SK-N-SH (cell line): Measurements from ENCODE around the gene NDUFA3. TPM values are rescaled to one million over a fixed set of nuclear protein-coding genes. Genes with fewer than 3 reads are reported as not detected.

Experiments
- CTCF ChIA-PET: fragments of 300-600, 350-600 bp; formaldehyde crosslinking; extraction: SDS; loops from one replicate; lab custom pipeline; 2021; lab: Yijun Ruan, JAX
- POLR2A ChIA-PET: fragments of 350-600 bp; sonication (Branson Sonifier 250); formaldehyde crosslinking; extraction: SDS; loops from one replicate; lab custom pipeline; 2020; ENCODE audit warnings: antibody characterized with exemption, inconsistent platforms; lab: Yijun Ruan, JAX
- DNase-seq: peaks from one replicate; pipeline ENCODE4 v3.0.0; 2012
- H2AFZ ChIP-seq: fragments of 200-600 bp; sonication (generic); 2 replicates; pipeline ENCODE4 v1.8.1; 2016; ENCODE audit warnings: antibody characterized with exemption, mild to moderate bottlenecking, low read depth
- H3F3A ChIP-seq: fragments of 200-600 bp; sonication (generic); replicated peaks from 2 replicates; pipeline ENCODE3; 2016; ENCODE audit warnings: antibody characterized with exemption, mild to moderate bottlenecking; ENCODE audit not compliant: insufficient read depth
- H3K27ac ChIP-seq, 2 experiments: fragments of 200-500 bp in 1 of 2; fragments of 200-600 bp in 1 of 2; sonication (Bioruptor generic) in 1 of 2; sonication (generic), shearing (Covaris generic) in 1 of 2; 2 replicates each; pipeline versions ENCODE4 v1.5.1 to v1.6.1; 2014 to 2016; ENCODE audit warnings: low read depth in 2 of 2, inconsistent platforms in 1 of 2, low read length in 1 of 2, mild to moderate bottlenecking in 1 of 2, mixed read lengths in 1 of 2
- H3K27me3 ChIP-seq: fragments of 200-600 bp; sonication (generic), shearing (Covaris generic); 2 replicates; pipeline ENCODE4 v1.6.1; 2016; ENCODE audit warnings: mixed run types; ENCODE audit not compliant: insufficient read depth
- H3K36me3 ChIP-seq, 2 experiments: fragments of 200-500 bp in 1 of 2; fragments of 200-600 bp in 1 of 2; sonication (Bioruptor generic) in 1 of 2; sonication (generic) in 1 of 2; replicated peaks in 1 of 2; 2 replicates each; pipeline versions ENCODE3 to v1.5.1; 2014 to 2016; ENCODE audit warnings: low read length in 1 of 2, mild to moderate bottlenecking in 1 of 2; ENCODE audit not compliant: insufficient read depth in 2 of 2, control insufficient read depth in 1 of 2
- H3K4me1 ChIP-seq, 2 experiments: fragments of 200-500 bp in 1 of 2; fragments of 200-600 bp in 1 of 2; sonication (Bioruptor generic) in 1 of 2; sonication (generic), shearing (Covaris generic) in 1 of 2; 2 replicates each; pipeline versions ENCODE4 v1.5.1 to v1.6.1; 2014 to 2016; ENCODE audit warnings: low read depth in 1 of 2, low read length in 1 of 2, mixed run types in 1 of 2; ENCODE audit not compliant: insufficient read depth in 2 of 2, control insufficient read depth in 1 of 2
- H3K4me2 ChIP-seq: fragments of 200-600 bp; sonication (generic), shearing (Covaris generic); 2 replicates; pipeline ENCODE4 v1.6.1; 2017; ENCODE audit warnings: mixed run types
- H3K4me3 ChIP-seq, 2 experiments: fragments of 200-500 bp in 1 of 2; fragments of 200-600 bp in 1 of 2; sonication (Bioruptor generic) in 1 of 2; sonication (generic), shearing (Covaris generic) in 1 of 2; 2 replicates each; pipeline versions ENCODE4 v1.5.1 to v1.8.1; 2014 to 2016; ENCODE audit warnings: low read depth in 2 of 2, inconsistent platforms in 1 of 2, low read length in 1 of 2, mild to moderate bottlenecking in 1 of 2, mixed read lengths in 1 of 2, moderate library complexity in 1 of 2
- H3K79me2 ChIP-seq: fragments of 200-600 bp; sonication (generic); 2 replicates; pipeline ENCODE4 v1.8.1; 2017; ENCODE audit warnings: mild to moderate bottlenecking; ENCODE audit not compliant: insufficient read depth
- H3K9ac ChIP-seq: fragments of 200-600 bp; sonication (generic); 2 replicates; pipeline ENCODE4 v1.6.1; 2017; ENCODE audit warnings: mixed run types
- H3K9me2 ChIP-seq: fragments of 200-600 bp; sonication (generic); 2 replicates; pipeline ENCODE4 v1.6.1; 2017; ENCODE audit warnings: mixed run types
- H3K9me3 ChIP-seq: fragments of 200-600 bp; sonication (generic); 2 replicates; pipeline ENCODE4 v1.6.1; 2017; ENCODE audit warnings: mixed run types, mild to moderate bottlenecking, moderate library complexity
- H4K20me1 ChIP-seq: fragments of 200-600 bp; sonication (generic); 2 replicates; pipeline ENCODE4 v1.6.1; 2017; ENCODE audit warnings: mild to moderate bottlenecking, mixed run types; ENCODE audit not compliant: insufficient read depth
- ELF1 ChIP-seq: IDR thresholded peaks from 2 replicates; pipeline ENCODE4 v1.4.0; 2012
- GATA2 ChIP-seq: sonication (generic); formaldehyde crosslinking; IDR thresholded peaks from 2 replicates; pipeline ENCODE4 v1.5.0; 2020; ENCODE audit warnings: mild to moderate bottlenecking, missing genetic modification reagents
- POLR2AphosphoS5 ChIP-seq: IDR thresholded peaks from 2 replicates; pipeline ENCODE4 v1.6.1; 2012; ENCODE audit warnings: low read depth, low read length
- RAD21 ChIP-seq: IDR thresholded peaks from 2 replicates; pipeline ENCODE4 v1.6.1; 2012; ENCODE audit warnings: mild to moderate bottlenecking, low read length
- TAF1 ChIP-seq: IDR thresholded peaks from 2 replicates; pipeline ENCODE4 v1.6.1; 2012; ENCODE audit warnings: low read depth, mild to moderate bottlenecking, low read length, moderate library complexity, borderline replicate concordance
- YY1 ChIP-seq: IDR thresholded peaks from 2 replicates; pipeline ENCODE4 v1.4.0; 2012; ENCODE audit warnings: low read depth, mild to moderate bottlenecking
- WGBS: methylation state at CpG from one replicate; pipeline ENCODE4 v1.1.6; 2017; ENCODE audit warnings: low lambda C conversion rate; 5-methylcytosine and 5-hydroxymethylcytosine counted together
- polyA plus RNA-seq, 3 experiments: library from polyadenylated mRNA; depleted of rRNA; stranded (reverse); fragments of >200 nt; gene quantifications; 2 replicates each; pipeline ENCODE4 v1.2.3, GENCODE V29; 2012
- TF ChIP-seq, protein P1 (sequence below): fragments of 200-600 bp; sonication (generic); IDR thresholded peaks from 2 replicates; pipeline ENCODE4 v1.6.1; 2017; ENCODE audit warnings: antibody characterized with exemption, mild to moderate bottlenecking, moderate library complexity
- TF ChIP-seq, protein P2 (sequence below): IDR thresholded peaks from 2 replicates; pipeline ENCODE4 v1.4.0; 2012; ENCODE audit warnings: low read depth
- TF ChIP-seq, protein P3 (sequence below): IDR thresholded peaks from 2 replicates; pipeline ENCODE4 v1.6.1; 2012; ENCODE audit warnings: mild to moderate bottlenecking, low read depth, low read length, moderate library complexity

The NDUFA3 gene
- polyA plus RNA-seq, 1 of the 3 experiments (the other 2 are of a cell fraction): 87.0 TPM

DNA sequence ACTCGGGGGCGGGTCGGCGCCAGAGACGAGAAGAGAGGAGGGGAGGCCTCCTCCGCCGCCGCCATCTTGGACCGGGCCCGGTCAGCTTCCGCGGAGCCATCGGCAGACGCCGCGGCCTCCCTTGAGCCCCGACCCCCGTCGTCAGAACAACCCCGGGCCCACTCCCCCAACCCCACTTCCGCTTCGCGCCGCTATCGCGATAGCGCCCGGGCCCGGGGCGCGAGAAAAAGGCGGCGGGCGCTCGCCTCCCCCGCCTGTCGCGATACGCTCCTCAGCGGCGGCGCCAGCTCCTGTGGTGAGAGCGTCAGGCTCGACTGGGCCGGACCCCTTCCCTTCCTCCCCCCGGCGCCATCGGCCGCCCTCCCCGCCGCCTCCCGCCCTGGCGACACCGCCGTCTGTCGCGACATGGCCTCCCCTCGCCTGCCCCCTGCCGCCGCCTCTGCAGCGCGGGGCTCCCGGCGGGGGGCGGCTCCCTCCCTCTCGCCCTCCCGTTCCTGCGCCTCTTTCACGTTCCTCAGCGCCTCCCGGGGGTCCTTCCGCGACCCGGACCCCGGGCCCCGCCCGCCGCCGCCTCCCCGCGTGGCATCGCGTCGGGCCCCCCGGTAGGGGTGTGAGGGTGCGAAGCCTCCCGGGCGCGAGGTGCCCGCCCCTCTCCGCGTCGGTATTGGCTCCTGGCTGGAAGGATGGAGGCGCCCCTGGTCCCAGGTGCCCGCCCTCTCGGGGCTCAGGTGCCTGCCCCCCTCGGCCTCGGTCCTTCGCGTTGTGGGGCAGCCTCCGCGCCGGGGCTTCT is 35.2 kb downstream of the NDUFA3 start, which contains the start of gene CNOT3:
TSS of gene CNOT3 (plus strand) at position 64 of the 790 bp plus-strand sequence. CDS start 5,217 bp downstream, outside the sequence.
- TF ChIP-seq ELF1: no peak
- TF ChIP-seq, protein P1, sequence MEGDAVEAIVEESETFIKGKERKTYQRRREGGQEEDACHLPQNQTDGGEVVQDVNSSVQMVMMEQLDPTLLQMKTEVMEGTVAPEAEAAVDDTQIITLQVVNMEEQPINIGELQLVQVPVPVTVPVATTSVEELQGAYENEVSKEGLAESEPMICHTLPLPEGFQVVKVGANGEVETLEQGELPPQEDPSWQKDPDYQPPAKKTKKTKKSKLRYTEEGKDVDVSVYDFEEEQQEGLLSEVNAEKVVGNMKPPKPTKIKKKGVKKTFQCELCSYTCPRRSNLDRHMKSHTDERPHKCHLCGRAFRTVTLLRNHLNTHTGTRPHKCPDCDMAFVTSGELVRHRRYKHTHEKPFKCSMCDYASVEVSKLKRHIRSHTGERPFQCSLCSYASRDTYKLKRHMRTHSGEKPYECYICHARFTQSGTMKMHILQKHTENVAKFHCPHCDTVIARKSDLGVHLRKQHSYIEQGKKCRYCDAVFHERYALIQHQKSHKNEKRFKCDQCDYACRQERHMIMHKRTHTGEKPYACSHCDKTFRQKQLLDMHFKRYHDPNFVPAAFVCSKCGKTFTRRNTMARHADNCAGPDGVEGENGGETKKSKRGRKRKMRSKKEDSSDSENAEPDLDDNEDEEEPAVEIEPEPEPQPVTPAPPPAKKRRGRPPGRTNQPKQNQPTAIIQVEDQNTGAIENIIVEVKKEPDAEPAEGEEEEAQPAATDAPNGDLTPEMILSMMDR: peak; percentile 7; the same call in 1 of the 2 replicates
- TF ChIP-seq YY1: peak; percentile 93
- TF ChIP-seq, protein P2, sequence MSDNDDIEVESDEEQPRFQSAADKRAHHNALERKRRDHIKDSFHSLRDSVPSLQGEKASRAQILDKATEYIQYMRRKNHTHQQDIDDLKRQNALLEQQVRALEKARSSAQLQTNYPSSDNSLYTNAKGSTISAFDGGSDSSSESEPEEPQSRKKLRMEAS: peak; percentile 33; the same call in 1 of the 2 replicates
- no peak for TF ChIP-seq RAD21
- TF ChIP-seq GATA2 (CRISPR knock-in tag): no peak
- TF ChIP-seq, protein P3, sequence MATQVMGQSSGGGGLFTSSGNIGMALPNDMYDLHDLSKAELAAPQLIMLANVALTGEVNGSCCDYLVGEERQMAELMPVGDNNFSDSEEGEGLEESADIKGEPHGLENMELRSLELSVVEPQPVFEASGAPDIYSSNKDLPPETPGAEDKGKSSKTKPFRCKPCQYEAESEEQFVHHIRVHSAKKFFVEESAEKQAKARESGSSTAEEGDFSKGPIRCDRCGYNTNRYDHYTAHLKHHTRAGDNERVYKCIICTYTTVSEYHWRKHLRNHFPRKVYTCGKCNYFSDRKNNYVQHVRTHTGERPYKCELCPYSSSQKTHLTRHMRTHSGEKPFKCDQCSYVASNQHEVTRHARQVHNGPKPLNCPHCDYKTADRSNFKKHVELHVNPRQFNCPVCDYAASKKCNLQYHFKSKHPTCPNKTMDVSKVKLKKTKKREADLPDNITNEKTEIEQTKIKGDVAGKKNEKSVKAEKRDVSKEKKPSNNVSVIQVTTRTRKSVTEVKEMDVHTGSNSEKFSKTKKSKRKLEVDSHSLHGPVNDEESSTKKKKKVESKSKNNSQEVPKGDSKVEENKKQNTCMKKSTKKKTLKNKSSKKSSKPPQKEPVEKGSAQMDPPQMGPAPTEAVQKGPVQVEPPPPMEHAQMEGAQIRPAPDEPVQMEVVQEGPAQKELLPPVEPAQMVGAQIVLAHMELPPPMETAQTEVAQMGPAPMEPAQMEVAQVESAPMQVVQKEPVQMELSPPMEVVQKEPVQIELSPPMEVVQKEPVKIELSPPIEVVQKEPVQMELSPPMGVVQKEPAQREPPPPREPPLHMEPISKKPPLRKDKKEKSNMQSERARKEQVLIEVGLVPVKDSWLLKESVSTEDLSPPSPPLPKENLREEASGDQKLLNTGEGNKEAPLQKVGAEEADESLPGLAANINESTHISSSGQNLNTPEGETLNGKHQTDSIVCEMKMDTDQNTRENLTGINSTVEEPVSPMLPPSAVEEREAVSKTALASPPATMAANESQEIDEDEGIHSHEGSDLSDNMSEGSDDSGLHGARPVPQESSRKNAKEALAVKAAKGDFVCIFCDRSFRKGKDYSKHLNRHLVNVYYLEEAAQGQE: peak; percentile 13; the same call in 1 of the 2 replicates
- peak; percentile 60; the same call in 1 of the 2 replicates for TF ChIP-seq TAF1
- peak; percentile 78 for TF ChIP-seq POLR2AphosphoS5
- TF ChIP-seq, all 33 proteins: peak for 6
- H3K4me2 ChIP-seq: peak within 1 kb of the TSS; percentile 99
- peaks cover 45% of the 10 kb centered on the region for H4K20me1 ChIP-seq
- H3K9me3 ChIP-seq: no peaks in the 10 kb centered on the region
- 3% methylated on average over 11 of the region's 103 CpGs for WGBS
- POLR2A ChIA-PET: interaction anchor here (1.0 to 3.0 kb wide), 6 partner anchors 10 to 617 kb away, joined by 3 to 30 read pairs (median 4); partner anchors contain the start of genes LENG1, PRPF31, TFPT and TSEN34
- H3K9me2 ChIP-seq: no peaks in the 10 kb centered on the region
- H3K4me1 ChIP-seq: peaks cover 0 to 24% of the 10 kb centered on the region in 2 experiments; a peak in 1 of 4 replicates
- H2AFZ ChIP-seq: peak within 1 kb of the TSS; percentile 87
- peaks cover 53% of the 10 kb centered on the region for H3K79me2 ChIP-seq
- H3K27me3 ChIP-seq: no peaks in the 10 kb centered on the region
- H3K36me3 ChIP-seq: peaks cover 8 to 33% of the 10 kb centered on the region in 2 experiments
- CTCF ChIA-PET: interaction anchor here (1.1 to 1.5 kb wide), 4 partner anchors 20 to 30 kb away, joined by 3 to 5 read pairs (median 4); partner anchors contain the start of gene LENG1
- H3K9ac ChIP-seq: peak within 1 kb of the TSS; percentile 98
- H3K4me3 ChIP-seq: peak within 1 kb of the TSS; percentile 76 to 86
- H3K27ac ChIP-seq: peak within 1 kb of the TSS; percentile 62 to 88
- no peaks in the 10 kb centered on the region for H3F3A ChIP-seq
- peak; percentile 75 for DNase-seq
